Measurements from ENCODE around the gene IPO7. TPM values are rescaled to one million over a fixed set of nuclear protein-coding genes. Genes with fewer than 3 reads are reported as not detected.
A peak's percentile ranks its signal among the peaks of the same experiment; 100 is the strongest.

IPO7 gene
- total RNA-seq, 1 donor from 2014 or later = 120 TPM

DNA sequence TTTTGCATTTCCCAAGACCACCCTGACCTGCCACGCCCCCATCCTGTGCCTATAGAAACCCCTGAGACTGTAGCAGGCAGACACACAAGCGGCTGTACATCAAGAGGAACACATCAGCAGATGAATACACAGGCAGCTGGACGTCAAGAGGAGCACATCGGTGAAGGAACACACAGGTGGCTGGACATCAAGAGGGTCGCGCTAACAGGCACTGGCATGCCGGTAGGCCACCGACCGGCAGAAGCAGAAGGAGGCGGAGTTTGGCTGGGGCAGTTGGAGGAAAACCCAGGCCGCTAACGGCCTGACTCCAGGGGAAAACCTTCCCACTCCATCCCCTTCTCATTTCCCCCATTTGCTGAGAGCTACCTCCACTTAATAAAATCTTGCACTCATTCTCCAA lies 5.4 kb upstream of the IPO7 start:
- intact Hi-C loops (cut with DNase I) = no loop called here
- DNase-seq = no peak
- TF ChIP-seq, protein P1, sequence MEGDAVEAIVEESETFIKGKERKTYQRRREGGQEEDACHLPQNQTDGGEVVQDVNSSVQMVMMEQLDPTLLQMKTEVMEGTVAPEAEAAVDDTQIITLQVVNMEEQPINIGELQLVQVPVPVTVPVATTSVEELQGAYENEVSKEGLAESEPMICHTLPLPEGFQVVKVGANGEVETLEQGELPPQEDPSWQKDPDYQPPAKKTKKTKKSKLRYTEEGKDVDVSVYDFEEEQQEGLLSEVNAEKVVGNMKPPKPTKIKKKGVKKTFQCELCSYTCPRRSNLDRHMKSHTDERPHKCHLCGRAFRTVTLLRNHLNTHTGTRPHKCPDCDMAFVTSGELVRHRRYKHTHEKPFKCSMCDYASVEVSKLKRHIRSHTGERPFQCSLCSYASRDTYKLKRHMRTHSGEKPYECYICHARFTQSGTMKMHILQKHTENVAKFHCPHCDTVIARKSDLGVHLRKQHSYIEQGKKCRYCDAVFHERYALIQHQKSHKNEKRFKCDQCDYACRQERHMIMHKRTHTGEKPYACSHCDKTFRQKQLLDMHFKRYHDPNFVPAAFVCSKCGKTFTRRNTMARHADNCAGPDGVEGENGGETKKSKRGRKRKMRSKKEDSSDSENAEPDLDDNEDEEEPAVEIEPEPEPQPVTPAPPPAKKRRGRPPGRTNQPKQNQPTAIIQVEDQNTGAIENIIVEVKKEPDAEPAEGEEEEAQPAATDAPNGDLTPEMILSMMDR (IDR thresholded peaks at IDR 0.05) = no peak

DNA sequence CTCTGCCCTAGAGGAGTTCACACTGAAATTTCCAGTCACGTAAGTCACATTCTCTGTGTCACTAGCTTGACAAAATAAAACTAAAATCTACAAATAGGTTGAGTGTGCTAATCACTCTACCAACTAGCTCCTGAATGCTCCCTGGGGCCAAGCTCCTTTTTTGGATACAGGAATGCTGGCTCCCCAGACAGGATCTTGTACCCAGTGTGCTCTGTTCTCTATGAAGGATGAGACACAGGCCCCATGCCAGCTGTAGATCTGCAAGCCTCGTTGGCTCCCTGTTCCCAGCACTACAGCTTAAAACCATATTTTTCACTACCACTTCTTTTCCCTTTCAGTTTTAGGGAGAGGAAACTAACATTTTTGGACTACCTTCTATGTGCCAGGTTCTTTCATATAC lies 3.7 kb upstream of the IPO7 start:
- TF ChIP-seq, protein P1 (IDR thresholded peaks at IDR 0.05) = no peak
- Histone ChIP-seq H3K4me1 (peaks cover 4% of the 10 kb centered on the region), H3K9me3 (no peaks in the 10 kb centered on the region), H3K27me3 (no peaks in the 10 kb centered on the region), H3K4me3 (no peak overlapping the region), H3K27ac (no peak overlapping the region), H3K36me3 (no peaks in the 10 kb centered on the region)
- intact Hi-C loops (cut with DNase I) = no loop called here
- ATAC-seq (no peak), DNase-seq (no peak)

More for the DNA sequence above, 5.4 kb upstream of the IPO7 start:
- ATAC-seq = no peak
- H3K4me1 ChIP-seq = no peaks in the 10 kb centered on the region
- H3K36me3 ChIP-seq = no peaks in the 10 kb centered on the region
- no peak overlapping the region for H3K4me3 ChIP-seq
- H3K27me3 ChIP-seq = no peaks in the 10 kb centered on the region
- no peaks in the 10 kb centered on the region for H3K9me3 ChIP-seq
- H3K27ac ChIP-seq = no peak overlapping the region

DNA sequence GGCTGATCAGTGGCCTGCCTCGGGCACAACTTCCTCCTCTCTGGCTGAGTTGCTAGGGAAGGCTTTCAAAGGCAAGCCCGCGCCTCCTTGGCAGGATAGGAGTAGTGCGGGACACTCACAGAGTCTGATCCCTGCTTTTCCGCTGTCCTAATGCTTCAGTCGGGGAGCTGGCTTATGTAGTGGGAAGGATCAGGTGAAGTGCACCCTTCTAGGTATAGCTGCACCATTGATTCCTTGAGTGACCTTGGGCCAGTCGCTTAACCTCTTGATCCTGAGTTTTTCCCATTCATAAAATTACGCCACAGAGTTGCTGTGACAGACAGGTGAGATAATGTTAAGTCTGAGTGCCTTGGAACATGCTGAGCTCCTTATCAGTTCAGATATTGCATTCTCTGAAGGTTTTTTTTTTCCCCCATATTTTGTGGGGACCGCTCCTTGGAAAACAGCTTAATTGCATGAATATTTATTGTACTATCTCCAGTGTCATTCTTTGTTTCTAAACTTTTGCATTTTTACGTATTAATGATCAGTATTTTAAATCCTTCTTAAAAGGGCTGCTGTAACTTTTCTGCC lies 961 bp downstream of the IPO7 start:
- intact Hi-C loops (cut with DNase I) = no loop called here

DNA sequence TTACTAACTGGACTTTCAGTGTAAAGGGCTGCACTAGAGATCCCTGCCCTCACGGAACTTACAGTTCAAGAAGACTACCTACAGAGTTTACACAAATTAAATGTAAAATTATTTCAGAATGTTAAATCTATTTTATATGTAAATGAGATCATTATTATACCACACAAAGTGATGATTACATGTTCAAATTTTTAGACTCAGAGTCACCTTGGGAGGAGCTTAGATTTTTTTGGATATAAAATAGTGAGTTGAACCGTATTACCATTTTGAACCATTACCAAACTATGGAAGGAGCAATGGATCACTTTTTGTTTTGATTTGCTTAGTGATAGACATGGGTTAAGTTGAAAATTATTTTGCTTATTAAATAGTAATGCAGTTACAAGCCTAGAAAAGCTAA lies 1.6 kb downstream of the IPO7 start:
- no peak for DNase-seq
- intact Hi-C loops (cut with DNase I) = no loop called here

More for the DNA sequence above, 961 bp downstream of the IPO7 start:
- H3K27ac ChIP-seq = peak overlapping the region; percentile 94
- no peaks in the 10 kb centered on the region for H3K36me3 ChIP-seq
- TF ChIP-seq, protein P1 (IDR thresholded peaks at IDR 0.05) = peak; percentile 0
- peaks cover 12% of the 10 kb centered on the region for H3K4me1 ChIP-seq
- no peaks in the 10 kb centered on the region for H3K9me3 ChIP-seq
- DNase-seq = no peak
- ATAC-seq = peak; percentile 78
- no peaks in the 10 kb centered on the region for H3K27me3 ChIP-seq
- H3K4me3 ChIP-seq = peak overlapping the region; percentile 97

DNA sequence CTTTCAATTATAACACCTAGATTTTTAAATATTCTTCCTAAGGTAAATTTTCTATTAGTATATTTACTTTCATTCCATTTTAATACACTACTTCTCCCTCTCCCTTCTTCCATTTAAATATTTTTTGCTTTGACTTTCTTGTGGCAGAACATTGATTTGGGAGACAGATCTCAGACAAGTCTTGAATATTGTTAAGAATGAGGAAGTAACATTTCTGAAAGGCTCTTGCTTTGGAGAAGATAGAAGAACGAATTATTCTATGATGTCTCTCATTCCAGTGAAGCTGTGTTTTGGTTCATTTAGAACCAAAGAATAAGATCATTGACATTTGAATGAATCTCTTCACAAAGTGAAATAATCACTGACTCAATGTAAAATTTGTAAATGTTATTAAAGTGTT lies 2.4 kb downstream of the IPO7 start:
- no peak overlapping the region for H3K4me3 ChIP-seq
- H3K4me1 ChIP-seq = peaks cover 12% of the 10 kb centered on the region
- no peaks in the 10 kb centered on the region for H3K36me3 ChIP-seq
- no peaks in the 10 kb centered on the region for H3K27me3 ChIP-seq
- TF ChIP-seq, protein P1 (IDR thresholded peaks at IDR 0.05) = no peak
- H3K27ac ChIP-seq = no peak overlapping the region
- intact Hi-C loops (cut with DNase I) = no loop called here
- ATAC-seq (no peak), DNase-seq (no peak)
- H3K9me3 ChIP-seq = no peaks in the 10 kb centered on the region

More for the DNA sequence above, 1.6 kb downstream of the IPO7 start:
- peaks cover 12% of the 10 kb centered on the region for H3K4me1 ChIP-seq
- TF ChIP-seq, protein P1 (IDR thresholded peaks at IDR 0.05) = no peak
- no peaks in the 10 kb centered on the region for H3K36me3 ChIP-seq
- ATAC-seq = no peak
- no peaks in the 10 kb centered on the region for H3K9me3 ChIP-seq
- no peaks in the 10 kb centered on the region for H3K27me3 ChIP-seq
- H3K4me3 ChIP-seq = peak overlapping the region; percentile 97
- peak overlapping the region; percentile 94 for H3K27ac ChIP-seq

DNA sequence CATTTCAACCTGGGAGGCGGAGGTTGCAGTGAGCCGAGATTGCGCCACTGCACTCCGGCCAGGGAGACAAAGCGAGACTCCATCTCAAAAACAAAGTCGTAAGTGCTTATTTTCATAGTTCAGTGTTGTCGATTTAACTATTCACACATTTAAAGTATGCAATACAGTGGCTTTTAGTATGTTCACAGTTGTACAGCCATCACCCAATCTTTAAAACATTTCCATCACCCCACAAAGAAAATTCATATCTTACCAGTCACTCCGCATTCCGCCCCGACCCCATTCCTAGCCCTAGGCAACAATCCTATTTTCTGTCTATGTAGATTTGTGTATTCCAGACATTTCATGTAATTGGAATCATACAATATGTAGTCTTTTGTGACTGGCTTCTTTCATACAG lies 11.9 kb downstream of the IPO7 start:
- H3K27me3 ChIP-seq = no peaks in the 10 kb centered on the region
- no peaks in the 10 kb centered on the region for H3K36me3 ChIP-seq
- TF ChIP-seq, protein P1 (IDR thresholded peaks at IDR 0.05) = no peak
- ATAC-seq (no peak), DNase-seq (no peak)
- no peak overlapping the region for H3K4me3 ChIP-seq
- no peak overlapping the region for H3K27ac ChIP-seq
- intact Hi-C loops (cut with DNase I) = no loop called here
- H3K9me3 ChIP-seq = no peaks in the 10 kb centered on the region
- peaks cover 16% of the 10 kb centered on the region for H3K4me1 ChIP-seq
